ENCODE measurements around the gene KIF20B.
"Not testable (repeated sequence)": the region's sequence is repeated elsewhere in the genome, so short reads cannot be mapped to it uniquely, and the experiment has no call there.

The KIF20B gene

DNA sequence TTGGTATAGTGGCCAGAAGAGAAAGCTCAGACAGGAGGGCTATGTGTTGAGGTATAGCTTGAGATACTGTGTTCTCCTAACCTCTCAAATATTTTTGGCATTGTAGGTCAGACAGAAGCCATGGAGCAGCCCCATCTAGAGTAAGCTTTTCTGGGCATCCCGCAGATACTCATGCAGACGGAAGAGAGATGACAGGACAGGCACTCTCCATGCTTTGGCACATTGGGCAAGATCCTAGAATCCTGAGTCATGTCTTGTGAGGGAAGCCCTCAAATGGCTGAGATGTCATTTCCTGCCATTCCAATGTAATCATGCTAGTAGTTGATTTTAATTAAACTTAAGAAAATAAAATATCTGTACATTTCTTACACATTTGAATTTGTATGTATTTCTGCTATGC lies 16.8 kb upstream of the KIF20B start:
- DNase-seq = no peak

DNA sequence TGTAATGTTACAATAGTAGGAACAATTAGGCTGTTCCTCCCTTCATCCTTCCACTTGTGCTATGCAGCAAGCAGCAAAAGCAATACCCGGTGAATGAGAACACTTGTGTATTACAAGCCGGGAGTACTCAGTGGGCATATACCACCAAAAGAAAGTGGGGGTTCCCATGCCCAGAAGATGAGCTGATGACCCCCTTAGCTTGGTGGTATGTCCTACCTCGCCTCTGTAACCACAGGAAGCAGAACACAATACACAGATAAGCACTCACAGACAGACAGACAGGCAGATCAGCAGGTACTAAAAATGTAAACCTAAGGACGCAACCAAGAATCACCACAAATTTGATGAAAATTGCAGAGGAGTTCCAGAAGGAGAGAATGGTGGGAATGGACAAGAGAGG lies 15.5 kb upstream of the KIF20B start:
- no peak for DNase-seq

DNA sequence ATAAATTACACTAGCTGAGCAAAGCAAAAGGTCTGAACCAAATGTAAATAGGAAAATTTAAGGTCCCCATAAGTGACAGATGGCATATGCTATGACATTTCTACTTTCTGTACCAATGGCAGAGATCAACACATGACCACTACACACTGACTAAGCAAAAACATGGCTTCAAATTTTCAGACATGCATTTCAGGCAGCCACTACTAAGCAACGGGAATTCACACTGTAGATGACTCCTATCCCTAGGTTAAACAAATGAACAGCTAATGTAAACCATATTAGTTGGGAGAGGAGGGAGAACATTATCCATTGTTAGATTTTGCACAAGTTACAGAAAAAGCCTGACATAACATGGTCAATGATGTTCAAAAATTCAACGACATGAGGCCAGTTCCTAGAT lies 11.4 kb upstream of the KIF20B start:
- DNase-seq = no peak

DNA sequence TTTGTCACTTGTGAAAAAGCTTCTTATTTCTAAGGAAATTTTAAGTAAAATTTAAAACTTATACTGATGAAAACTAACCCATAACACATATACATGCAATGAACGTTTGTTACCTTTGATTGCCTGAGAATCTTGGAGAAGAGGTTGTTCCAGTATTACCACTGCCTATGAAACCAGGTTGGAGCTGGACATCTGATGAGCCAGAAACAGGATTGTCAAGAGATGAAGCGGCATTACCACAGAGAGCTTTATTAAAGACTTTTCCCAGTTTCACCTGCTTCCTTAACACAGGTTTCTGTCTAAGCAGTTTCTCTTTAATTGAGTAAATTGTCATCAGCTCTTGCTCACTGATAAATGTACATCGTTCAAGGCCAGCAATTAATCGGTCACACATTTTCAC lies 9.0 kb upstream of the KIF20B start:
- DNase-seq = no peak

DNA sequence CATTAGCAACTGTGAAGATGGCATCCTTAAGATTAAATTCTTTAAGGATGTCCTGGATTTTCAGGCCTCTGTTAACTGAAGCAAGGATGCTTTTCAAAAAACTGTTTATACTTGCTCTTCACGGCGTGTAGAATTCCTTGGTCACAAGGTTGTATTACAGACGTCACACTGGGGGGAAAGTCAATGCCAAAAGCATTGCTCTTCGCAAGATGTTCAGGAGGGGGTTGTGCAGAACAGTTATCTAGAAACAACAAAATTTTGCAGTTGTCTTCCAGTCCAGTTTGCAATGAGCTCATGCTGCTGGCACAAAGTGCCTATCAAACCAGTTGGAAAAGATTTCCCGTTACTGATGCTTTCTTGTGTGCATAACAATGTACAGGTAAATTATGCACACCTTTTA lies 8.2 kb upstream of the KIF20B start:
- DNase-seq = no peak

DNA sequence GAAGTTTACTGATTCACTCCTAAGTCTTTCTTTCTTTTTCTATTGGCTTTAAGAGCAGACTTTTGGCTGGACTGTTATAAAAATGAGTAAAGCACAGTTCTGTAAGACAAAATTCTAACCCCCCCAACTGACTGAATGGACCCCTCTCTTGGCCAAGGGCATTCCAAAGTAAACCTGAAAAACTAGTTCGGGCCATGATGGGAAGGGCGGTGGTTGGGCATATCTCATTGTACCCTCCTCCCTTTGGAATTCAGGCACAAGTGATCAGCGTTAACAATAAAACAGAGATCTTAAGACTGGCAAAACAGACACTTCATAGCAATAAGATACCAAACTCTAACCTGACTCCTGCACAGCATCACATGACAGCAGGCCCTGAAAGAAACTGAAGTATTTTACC lies 6.1 kb upstream of the KIF20B start:
- DNase-seq = no peak

DNA sequence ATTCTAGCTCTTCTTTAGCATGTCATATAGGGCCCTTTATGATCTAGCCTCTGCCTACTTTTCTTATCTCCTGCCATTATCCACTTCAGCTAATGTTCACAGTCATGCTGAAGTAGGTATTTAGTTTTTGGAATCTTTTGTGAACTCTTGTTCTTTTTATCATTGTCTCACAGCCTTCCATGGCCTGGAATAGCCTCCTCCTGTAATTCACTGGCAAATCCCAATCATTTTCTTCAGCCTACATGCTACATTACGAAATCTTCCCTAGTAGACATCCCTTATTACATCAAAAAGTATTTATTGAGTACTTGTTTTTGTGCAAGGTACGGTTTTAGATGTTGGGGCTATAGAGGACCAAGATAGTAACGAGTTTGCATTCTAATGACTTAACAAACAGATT lies 3.4 kb upstream of the KIF20B start:
- no peak for DNase-seq

DNA sequence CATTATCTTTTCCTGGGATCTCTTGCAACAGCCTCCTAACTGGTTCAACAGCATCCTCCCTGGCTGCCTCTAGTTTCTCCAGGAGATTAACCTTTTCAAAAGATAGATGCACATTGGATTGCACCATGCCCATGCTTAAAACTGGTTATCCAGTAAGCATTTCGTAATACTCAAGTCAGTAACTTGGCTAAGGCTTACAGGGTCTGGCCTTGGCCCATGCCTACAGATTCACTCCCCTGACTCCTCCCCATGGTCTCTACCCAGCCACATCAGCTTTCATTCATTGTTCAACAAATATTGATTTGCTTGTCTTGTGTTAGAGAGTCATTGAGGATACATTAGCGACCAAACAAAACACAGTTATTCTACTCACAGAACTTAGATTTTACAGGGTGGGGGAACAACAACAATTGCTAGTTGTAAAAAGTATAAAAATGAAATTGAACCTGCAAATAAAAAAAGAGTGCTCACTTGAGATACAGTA lies 1.8 kb upstream of the KIF20B start:
- no peak for DNase-seq

DNA sequence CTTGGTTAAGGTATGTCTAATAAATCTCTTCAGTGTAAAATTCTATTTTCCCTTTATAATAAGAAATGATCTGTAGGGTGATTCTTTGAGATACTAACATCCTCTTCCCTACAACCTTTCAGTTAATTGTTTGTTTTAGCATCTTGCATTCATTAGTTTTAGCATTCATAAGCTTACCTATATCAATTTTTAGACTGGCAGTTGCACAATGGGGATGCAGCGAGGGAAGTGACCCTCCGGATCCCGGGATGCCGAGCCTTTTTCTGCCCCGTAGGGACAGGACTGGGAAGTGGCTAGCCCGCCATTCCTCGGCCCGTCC lies 508 bp upstream of the KIF20B start:
- DNase-seq = no peak

DNA sequence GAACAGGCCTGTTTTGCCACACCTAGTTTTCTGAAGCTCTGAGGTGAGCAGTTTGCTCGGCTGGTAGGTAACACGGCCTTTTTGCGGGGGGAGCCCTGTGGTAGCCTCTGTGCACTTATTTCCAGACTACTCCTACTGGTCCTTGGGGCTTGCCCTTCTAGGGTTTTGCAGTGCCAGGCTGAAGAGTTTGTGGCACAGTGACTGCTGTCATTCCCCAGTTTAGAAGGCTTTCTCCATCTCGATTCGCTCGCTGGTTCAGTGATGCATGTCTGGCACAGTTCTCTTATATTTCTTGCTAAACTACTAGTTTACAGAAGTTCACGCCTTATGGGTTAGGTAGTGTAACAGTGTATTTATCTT lies 711 bp downstream of the KIF20B start:
- peak in 3 of 56 donors; percentile 1 to 3 (median 1) for DNase-seq

DNA sequence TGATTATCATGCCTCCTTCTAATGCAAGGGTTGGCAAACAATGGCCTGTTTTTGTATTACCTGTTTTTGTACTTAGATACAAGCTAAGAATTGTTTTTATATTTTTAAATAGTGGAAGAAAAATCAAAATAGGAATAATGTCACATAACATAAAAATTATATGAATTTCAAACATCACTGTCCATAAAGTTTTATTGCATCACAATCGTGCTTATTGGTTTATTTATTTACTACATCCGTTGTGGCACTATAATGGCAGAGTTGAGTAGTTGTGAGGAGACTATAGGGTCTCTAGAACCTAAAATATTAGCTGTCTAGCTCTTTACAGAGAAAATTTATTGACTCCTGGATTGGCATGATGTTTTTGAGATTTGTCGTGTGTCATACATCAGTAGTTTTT lies 4.1 kb downstream of the KIF20B start:
- DNase-seq = no peak

DNA sequence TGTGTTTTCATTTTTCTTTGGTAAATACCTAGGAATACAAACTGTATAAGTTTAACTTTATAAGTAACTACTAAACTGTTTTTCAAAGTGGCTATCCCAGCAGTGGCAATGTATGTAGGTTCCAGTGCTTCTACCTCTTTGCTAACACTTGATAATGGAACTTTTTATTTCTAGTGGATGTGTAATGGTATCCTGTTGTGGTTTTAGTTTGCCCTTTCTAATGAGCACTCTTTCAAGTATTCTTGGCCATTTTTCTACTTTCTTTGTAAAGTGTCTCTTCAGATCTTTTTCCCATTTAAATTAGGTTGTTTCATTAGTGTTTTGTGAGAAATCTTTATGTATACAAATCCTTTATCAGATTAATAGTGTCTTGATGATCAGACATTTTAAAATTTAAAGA lies 4.6 kb downstream of the KIF20B start:
- no peak for DNase-seq

DNA sequence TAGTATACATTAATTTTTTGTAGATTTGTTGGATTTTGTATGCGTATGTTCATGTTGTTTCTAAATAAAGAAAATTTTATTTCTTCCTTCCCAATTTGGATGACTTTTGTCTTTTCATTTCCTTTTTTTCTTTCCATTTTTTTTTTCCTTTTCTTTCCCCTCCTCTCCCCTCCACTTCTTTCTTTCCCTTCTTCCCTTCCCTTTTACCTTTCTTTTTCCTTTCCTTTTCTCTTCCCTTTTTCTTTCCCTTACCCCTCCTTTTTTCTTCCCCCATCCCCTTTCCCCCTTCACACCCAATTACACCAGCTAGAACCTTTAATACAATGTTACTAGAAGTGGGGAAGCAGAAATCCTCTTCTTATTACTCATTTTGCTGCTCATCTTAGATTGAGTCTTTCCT lies 6.0 kb downstream of the KIF20B start:
- no peak for DNase-seq

DNA sequence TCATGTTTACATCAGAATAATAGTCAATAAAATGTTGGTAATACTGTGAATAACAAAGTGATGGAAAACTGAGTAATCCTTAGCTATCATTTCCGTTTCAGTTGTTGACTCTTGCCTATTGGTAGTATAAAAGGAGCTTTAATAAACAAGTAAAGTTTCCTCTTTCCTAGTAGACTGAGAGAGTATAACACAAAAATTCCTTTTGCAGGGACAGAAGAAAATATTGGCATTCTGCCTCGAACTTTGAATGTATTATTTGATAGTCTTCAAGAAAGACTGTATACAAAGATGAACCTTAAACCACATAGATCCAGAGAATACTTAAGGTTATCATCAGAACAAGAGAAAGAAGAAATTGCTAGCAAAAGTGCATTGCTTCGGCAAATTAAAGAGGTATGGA lies 9.4 kb downstream of the KIF20B start:
- DNase-seq = no peak

DNA sequence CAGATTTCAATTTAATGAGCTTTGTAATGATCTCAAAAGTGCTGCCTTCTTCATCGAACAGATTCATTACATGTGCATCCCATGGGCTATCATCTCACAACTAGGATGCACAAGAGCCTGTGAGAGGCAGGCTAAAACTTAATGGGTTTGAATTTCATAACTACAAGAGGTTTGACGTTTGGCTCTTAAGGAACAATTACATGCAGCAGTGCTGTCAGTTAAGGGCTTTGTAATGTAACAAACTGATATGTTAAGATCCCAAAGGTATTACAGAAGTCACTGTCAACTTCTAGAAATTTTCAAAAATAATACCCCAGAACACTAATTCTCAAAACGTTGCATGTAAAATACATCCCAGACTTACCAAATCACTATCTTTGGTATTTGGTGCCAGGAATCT lies 33.2 kb downstream of the KIF20B start:
- no peak for DNase-seq

DNA sequence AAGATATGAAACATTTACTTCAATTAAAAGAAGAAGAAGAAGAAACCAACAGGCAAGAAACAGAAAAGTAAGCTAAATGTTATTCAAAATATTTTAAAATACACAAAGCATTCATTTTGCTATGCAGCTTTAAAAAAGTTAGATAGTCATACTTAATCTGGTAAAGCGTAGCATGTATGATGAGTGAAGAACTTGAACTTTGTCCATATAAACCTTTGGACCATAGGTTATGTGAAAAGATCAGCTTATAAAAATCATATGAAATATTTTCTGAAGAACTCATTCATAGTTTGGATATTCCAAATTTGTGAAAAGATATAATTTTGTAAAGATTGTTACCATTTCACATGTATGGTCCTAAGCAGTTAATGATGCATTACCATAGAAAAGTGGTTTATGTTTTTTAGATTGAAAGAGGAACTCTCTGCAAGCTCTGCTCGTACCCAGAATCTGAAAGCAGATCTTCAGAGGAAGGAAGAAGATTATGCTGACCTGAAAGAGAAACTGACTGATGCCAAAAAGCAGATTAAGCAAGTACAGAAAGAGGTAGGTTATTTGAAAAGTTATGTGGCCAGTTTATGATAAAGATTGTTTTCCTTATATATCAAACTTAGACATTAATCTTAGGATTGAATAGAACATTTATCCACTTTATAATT lies 37.3 kb downstream of the KIF20B start:
- no peak for DNase-seq

DNA sequence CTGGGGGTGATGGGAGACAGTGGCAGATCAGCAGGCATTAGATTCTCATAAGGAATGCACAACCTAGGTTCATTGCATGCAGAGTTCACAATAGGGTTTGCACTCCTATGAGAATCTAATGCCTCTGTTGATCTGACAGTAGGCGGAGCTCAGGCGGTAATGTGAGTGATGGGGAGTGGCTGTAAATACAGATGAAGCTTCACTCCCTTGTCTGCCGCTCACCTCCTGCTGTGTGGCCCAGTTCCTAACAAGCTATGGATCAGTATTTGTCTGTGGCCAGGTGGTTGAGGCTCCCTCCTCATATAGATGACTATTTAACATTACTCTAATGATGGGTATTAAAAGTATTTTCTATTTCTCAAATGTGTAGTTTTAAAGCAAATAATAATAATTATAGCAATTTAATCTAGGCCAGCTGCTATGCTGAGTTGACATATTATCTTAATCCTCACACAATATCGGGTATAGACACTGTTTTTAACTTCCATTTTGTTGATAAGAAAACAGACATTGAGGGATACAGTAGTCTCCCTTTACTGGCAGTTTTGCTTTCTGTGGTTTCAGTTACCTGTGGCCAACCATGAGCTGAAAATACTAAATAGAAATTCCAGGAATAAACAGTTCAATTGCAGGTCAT lies 39.9 kb downstream of the KIF20B start:
- DNase-seq = no peak

DNA sequence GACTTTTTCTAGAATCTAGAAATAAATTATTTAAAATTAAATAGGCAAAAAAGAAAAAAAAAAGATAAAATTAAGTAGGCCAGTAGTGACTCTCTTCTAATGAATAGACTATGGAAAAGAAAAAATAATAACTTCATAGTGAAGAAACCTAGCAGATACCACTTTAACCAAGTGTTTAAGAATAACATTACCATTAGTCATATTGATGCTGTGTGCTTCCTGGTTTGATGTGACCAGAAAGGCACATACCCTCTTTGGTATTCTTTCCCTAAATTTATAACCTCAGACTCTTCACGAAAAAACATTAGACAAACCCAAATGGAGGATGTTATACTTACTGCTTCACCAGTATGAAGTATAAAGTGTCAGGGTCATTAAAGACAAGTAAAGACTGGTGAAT lies 42.6 kb downstream of the KIF20B start:
- DNase-seq = no peak

DNA sequence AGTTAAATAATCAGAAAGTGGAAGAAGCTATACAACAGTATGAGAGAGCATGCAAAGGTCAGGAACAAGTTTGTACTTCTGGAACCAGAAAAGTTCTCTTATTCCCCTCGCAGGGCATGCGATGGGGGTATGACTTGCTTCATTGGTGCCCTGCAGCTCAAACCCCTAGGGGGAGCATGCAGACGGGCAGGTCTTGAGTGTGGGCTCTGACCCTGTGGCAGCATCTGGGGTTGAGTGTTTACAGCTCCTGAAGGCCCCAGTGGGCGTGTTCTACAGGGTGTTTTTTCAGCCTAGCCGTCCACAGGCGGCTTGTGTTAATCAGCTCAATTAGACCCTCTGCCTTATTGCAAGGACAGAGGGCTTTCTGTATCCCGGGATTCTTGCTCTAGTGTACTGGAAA lies 44.5 kb downstream of the KIF20B start:
- no peak for DNase-seq

DNA sequence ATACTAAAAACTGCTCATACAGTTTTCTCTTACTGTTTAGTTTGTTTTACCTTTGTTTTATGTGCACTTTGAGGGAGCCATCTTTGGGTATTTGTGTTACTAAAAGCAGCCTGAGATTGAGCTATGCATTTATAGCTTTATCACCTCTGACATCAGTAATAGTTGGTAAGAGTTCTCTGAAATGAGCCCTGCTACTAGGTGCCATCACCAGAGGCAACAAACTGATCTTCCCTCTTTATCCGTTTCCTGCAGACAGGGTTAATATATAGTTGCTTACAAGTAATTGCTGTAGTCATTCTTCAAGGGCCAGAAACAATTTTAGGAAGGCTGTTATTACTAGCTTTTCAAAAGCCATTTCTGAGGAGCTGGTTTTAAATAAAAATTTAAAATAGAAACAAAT lies 49.1 kb downstream of the KIF20B start:
- DNase-seq = no peak

DNA sequence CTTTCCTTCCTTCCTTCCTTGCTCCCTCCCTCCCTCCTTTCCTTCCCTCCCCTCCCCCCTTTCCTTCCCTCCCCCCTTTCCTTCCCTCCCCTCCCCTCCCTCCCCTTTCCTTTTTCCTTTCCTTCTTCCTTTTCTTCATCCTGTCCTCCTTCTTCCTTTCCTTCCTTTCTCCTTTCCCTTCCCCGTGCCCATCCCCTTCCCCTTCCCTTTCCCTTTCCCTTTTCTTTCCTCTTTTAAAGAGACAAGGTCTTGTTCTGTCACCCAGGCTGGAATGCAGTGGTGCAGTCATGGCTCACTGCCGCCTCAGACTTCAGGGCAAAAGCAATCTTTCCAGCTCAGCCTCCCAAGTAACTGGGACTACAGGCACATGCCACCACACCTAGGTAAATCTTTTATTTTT lies 54.0 kb downstream of the KIF20B start:
- no peak for DNase-seq

DNA sequence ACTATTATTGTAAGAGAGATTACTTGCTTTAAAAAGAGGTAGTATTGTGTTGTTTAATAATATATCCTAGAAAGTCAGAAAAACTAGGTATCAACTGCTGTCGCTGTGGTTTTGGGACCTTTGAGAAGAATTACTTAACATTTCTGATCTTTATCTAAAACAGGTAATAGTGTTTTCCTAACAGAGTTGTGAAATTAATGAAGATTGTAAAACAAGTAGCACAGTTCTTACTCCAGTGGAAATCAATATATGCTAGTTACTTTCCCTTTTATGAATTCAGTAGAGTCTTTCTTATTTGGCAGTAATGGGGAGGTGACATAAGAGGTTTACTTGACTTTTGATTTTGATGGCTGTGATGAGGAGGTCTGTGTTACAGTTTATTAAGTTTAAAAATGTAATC lies 58.1 kb downstream of the KIF20B start:
- DNase-seq = no peak

DNA sequence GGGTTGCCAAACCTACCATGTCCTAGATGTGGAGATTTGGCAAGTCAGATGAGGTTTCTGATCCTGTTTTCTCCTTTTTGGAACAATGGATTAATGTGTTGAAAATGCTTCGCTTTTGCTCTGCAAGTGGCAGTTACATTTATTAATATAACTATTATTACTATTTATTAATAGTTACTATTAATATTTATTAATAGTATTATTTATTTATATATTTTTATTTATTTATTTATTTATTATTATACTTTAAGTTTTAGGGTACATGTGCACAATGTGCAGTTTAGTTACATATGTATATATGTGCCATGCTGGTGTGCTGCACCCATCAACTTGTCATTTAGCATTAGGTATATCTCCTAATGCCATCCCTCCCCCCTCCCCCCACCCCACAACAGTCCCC lies 62.3 kb downstream of the KIF20B start:
- DNase-seq = not testable (repeated sequence)

DNA sequence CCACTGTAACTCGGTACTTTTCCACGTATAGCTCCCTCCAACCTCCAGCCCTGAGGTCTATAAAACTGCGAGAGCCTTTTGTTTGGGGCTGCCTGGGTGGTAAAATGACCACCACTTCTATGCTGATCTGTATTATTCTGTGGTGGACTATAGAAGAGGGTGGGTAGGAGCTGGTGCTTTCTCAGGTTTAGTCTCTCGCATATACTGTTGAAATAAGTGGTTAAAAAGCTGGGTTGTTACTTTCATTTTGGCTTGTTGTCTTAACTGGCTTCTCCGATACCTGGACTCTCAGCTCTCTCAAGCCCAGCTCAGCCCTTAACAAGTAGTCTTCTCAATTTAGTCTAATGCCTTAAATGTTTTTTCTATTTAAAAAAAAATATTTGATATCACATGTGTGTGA lies 70.3 kb downstream of the KIF20B start:
- no peak for DNase-seq

Measured in nucleus accumbens (tissue), 56 donors.